ENCODE measurements around the gene BIN2.

Gene BIN2

DNA sequence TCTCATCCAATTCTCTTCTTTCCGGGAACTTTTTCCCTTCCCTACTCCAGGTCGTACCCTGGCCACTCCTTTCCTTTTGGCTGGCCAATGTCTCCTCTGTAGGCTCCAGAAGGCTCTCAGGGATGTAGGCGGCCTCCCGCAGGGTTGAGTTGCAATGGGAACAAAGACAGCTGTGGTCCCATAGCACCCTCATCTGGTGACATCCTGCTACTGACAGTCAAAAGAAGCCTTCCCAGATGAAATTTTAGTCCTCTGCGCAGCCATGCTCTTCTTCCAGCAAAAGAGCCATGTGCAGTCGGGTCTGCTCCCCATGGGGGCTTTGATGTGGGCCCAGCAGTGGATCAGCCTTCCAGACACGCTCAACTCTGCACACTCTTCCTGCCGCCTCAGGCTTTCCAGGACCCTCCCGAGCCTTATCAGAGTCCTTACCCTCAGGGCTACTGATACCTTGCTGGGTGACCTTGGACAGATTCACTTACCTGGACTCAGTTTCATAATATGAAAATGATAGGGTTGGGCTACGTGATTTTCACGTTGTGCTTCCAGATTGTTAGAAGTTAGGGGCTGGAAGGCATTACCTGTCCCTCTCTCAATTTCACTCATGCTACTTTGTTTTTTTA is 28.0 kb upstream of the BIN2 start:
- no peaks in the 10 kb centered on the region for H3K79me2 ChIP-seq (ENCODE audit: insufficient read depth, low read depth)
- H2AFZ ChIP-seq (ENCODE audit: low read depth): no peak overlapping the region
- TF ChIP-seq, protein P1, sequence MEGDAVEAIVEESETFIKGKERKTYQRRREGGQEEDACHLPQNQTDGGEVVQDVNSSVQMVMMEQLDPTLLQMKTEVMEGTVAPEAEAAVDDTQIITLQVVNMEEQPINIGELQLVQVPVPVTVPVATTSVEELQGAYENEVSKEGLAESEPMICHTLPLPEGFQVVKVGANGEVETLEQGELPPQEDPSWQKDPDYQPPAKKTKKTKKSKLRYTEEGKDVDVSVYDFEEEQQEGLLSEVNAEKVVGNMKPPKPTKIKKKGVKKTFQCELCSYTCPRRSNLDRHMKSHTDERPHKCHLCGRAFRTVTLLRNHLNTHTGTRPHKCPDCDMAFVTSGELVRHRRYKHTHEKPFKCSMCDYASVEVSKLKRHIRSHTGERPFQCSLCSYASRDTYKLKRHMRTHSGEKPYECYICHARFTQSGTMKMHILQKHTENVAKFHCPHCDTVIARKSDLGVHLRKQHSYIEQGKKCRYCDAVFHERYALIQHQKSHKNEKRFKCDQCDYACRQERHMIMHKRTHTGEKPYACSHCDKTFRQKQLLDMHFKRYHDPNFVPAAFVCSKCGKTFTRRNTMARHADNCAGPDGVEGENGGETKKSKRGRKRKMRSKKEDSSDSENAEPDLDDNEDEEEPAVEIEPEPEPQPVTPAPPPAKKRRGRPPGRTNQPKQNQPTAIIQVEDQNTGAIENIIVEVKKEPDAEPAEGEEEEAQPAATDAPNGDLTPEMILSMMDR (conservative IDR thresholded peaks at IDR 0.05; ENCODE audit: low read depth, low read length): peak; percentile 78
- no peak overlapping the region for H3K4me3 ChIP-seq (IDR thresholded peaks at IDR 0.05; ENCODE audit: insufficient read depth, low read depth, low read length)
- H3K36me3 ChIP-seq (ENCODE audit: insufficient read depth): no peaks in the 10 kb centered on the region
- no peaks in the 10 kb centered on the region for H3K4me1 ChIP-seq (ENCODE audit: low read depth, poor library complexity, severe bottlenecking)
- H3K27ac ChIP-seq: no peak overlapping the region
- no peak overlapping the region for H3K4me2 ChIP-seq
- H3K27me3 ChIP-seq (ENCODE audit: insufficient read depth, low read depth): no peaks in the 10 kb centered on the region
- H4K20me1 ChIP-seq (ENCODE audit: insufficient read depth): no peaks in the 10 kb centered on the region
- no peak overlapping the region for H3K9ac ChIP-seq

DNA sequence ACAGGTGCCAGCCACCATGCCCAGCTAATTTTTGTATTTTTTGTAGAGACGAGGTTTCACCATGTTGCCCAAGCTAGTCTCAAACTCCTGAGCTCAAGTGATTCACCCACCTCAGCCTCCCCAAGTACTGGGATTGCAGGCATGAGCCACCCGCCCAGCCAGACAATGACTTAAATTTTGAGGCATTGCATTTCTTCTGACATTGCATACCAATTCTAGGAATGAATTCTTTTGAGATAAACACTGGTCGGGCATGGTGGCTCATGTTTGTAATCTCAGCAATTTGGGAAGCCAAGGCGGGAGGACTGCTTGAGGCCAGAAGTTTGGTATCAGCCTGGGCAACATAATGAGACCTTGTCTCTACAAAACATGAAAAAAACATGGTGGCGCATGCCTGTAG is 25.1 kb upstream of the BIN2 start:
- no peak overlapping the region for H3K4me2 ChIP-seq
- no peaks in the 10 kb centered on the region for H3K36me3 ChIP-seq (ENCODE audit: insufficient read depth)
- no peaks in the 10 kb centered on the region for H3K27me3 ChIP-seq (ENCODE audit: insufficient read depth, low read depth)
- no peaks in the 10 kb centered on the region for H4K20me1 ChIP-seq (ENCODE audit: insufficient read depth)
- H2AFZ ChIP-seq (ENCODE audit: low read depth): no peak overlapping the region
- H3K79me2 ChIP-seq (ENCODE audit: insufficient read depth, low read depth): no peaks in the 10 kb centered on the region
- no peak overlapping the region for H3K4me3 ChIP-seq (IDR thresholded peaks at IDR 0.05; ENCODE audit: insufficient read depth, low read depth, low read length)
- no peak overlapping the region for H3K27ac ChIP-seq
- TF ChIP-seq, protein P1 (conservative IDR thresholded peaks at IDR 0.05; ENCODE audit: low read depth, low read length): no peak
- H3K4me1 ChIP-seq (ENCODE audit: low read depth, poor library complexity, severe bottlenecking): no peaks in the 10 kb centered on the region
- no peak overlapping the region for H3K9ac ChIP-seq

DNA sequence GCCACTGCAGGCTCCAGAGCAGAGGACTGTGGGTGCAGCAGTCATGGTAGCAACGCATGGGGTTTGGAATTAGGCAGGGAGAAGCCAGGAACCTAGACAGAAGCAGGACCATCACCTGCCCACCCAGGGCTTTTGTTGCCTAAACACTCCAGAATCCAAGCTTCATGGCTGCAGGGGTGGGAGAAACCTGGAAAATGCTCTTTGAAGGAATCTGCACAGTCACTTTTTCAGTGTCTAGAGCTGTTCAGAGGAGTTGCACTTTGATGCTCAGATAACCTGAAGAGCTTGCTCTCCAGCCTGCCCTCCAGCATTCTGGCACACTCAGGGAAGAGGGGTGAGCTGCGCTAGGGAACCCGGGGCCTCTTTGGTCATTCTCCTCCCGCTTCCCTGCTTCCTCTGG is 24.1 kb upstream of the BIN2 start:
- Histone ChIP-seq H3K4me1 (ENCODE audit: low read depth, poor library complexity, severe bottlenecking) (no peaks in the 10 kb centered on the region), H3K27me3 (ENCODE audit: insufficient read depth, low read depth) (no peaks in the 10 kb centered on the region), H3K27ac (no peak overlapping the region), H3K4me3 (IDR thresholded peaks at IDR 0.05; ENCODE audit: insufficient read depth, low read depth, low read length) (no peak overlapping the region), H4K20me1 (ENCODE audit: insufficient read depth) (no peaks in the 10 kb centered on the region), H3K9ac (no peak overlapping the region), H3K4me2 (no peak overlapping the region), H3K79me2 (ENCODE audit: insufficient read depth, low read depth) (no peaks in the 10 kb centered on the region), H3K36me3 (ENCODE audit: insufficient read depth) (no peaks in the 10 kb centered on the region), H2AFZ (ENCODE audit: low read depth) (no peak overlapping the region)
- TF ChIP-seq, protein P1 (conservative IDR thresholded peaks at IDR 0.05; ENCODE audit: low read depth, low read length): no peak

DNA sequence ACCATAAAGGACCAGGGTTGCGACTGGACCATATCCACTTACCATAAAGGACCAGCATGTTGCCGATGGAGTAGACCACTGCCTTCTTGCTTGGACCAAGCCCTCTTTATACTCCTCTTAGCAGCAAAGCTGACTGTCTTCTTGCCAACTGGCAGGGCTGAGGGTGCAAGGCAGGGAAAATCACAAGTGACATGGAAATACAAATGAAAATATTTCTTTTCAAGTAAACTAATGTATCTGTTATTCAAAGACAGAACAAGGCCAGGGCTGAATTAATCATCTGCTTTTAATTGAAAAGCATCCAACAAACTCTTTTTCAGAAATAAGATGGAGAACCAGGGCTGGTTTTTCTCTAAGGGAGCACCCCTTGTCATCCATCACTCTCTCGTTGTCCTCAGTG is 22.6 kb upstream of the BIN2 start, which contains the start of gene CELA1:
Gene CELA1, minus strand, starts transcription at position 99 of the 400 bp plus-strand sequence. Its CDS starts 41 bp downstream, at position 58.
- no peak within 1 kb of the TSS for H3K27ac ChIP-seq
- no peaks in the 10 kb centered on the region for H3K27me3 ChIP-seq (ENCODE audit: insufficient read depth, low read depth)
- peaks cover 2% of the 10 kb centered on the region for H3K4me1 ChIP-seq (ENCODE audit: low read depth, poor library complexity, severe bottlenecking)
- H3K36me3 ChIP-seq (ENCODE audit: insufficient read depth): no peaks in the 10 kb centered on the region
- TF ChIP-seq, protein P1 (conservative IDR thresholded peaks at IDR 0.05; ENCODE audit: low read depth, low read length): no peak
- H3K9ac ChIP-seq: no peak within 1 kb of the TSS
- H3K4me2 ChIP-seq: no peak within 1 kb of the TSS
- H4K20me1 ChIP-seq (ENCODE audit: insufficient read depth): no peaks in the 10 kb centered on the region
- H3K79me2 ChIP-seq (ENCODE audit: insufficient read depth, low read depth): no peaks in the 10 kb centered on the region
- H2AFZ ChIP-seq (ENCODE audit: low read depth): no peak within 1 kb of the TSS
- no peak within 1 kb of the TSS for H3K4me3 ChIP-seq (IDR thresholded peaks at IDR 0.05; ENCODE audit: insufficient read depth, low read depth, low read length)
